Umbilical cord (tissue), 2 donors: ENCODE measurements around the gene TRIM29. TPM values are rescaled to one million over a fixed set of nuclear protein-coding genes. Genes with fewer than 3 reads are reported as not detected.

Source experiments
- DNase-seq: peaks from one replicate; pipeline ENCODE4 v3.0.0-alpha.2; 2015; ENCODE audit warnings: low spot score
- total RNA-seq: library from RNA; depleted of rRNA; stranded (reverse); fragments of >200 nt; gene quantifications from one replicate; pipeline ENCODE4 v1.2.3, GENCODE V29; 2014; ENCODE audit warnings: low replicate concordance; ENCODE audit not compliant: insufficient read depth

TRIM29 gene
- total RNA-seq, 1 donor from 2014 or later, result 39.7 TPM

GRCh38 chr11:120122924-120123683, 14.8 kb downstream of the TRIM29 start:
- no peak for DNase-seq

- DNase-seq, result peak; percentile 57
These were observed 15.9 kb downstream of the TRIM29 start for GRCh38 chr11:120121914-120122473.

GRCh38 chr11:120121336-120121735, 16.6 kb downstream of the TRIM29 start:
- peak; percentile 43 for DNase-seq

DNA sequence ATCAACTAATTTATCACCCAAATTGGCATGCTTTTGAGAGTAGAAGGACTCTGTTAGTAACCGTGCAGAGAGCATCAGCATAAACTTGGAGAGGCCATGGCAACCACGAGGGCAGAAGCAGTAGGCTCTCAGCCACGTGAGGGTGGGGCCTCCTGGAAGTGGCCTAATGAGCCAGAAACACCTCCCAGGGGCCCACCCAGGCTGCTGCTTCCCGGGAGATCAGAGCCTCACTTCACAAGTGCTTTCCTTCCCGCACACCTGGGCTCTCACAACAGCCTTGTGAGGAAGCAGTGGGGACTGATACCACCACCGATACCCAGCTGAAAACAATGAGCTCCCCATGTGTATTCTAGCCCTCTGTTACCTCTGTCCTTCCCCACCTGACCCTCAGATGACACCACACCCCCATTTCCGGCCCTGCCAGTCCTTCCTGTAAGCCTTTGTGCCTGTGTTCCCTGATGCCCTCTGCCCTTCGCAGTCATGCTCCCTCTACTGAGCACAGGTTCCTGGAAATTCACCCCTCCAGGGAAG, 17.0 kb downstream of the TRIM29 start:
- DNase-seq, result no peak

DNA sequence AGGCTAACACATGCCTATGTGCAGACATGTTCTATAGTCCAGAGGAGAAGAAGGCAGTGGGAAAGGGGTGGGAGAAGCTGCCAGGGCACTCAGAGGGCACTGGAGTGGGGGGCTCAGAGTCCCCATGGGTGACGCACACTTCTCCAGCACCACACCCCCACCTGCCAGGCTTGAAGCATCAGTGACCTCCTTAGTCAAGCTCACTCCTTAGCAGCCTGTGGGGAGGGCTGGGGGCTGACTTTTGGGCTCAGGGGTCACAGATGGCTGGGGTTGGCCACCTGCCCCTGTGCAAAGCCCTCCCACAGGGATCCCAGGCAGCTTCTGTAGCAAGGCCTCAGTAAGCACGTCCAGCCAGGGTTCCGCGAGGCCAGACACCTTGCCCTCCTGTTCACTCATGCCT, 18.8 kb downstream of the TRIM29 start:
- DNase-seq, result no peak

- DNase-seq, result no peak
These were observed 19.9 kb downstream of the TRIM29 start for GRCh38 chr11:120117991-120118390.

- no peak for DNase-seq
These were observed 20.9 kb downstream of the TRIM29 start for GRCh38 chr11:120116966-120117365.

GRCh38 chr11:120115272-120116000, 22.5 kb downstream of the TRIM29 start:
- DNase-seq, result no peak

DNA sequence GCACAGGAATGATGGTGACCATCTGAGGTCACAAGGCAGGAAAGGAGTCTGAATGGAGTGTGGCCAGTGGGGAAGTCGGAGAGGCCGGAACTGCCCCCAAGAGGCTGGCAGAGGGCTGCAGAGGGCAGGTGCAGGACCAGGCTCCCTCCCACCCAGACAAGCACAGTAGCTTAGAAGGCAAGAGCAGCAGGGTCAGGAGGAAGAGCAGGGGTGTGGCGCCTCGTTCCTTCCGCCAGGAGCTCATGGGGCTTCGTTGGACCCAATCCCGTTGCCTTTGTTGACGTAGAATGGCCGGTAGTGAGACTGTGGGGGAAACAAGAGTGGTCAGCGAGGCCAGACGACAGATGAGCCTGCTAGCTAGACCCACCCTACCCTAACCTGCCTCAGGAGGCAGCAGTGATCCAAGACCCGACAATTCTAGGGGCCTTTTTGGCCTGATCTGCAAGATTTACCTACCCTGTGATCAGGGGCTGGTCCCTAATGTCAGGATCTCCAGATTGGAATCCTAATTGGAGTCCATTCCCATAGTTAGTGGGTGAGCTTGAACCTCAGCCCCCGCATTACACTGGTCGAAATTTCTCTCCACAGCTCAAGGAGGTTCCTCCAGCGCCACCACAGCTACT, 25.6 kb downstream of the TRIM29 start:
- no peak for DNase-seq

GRCh38 chr11:120109531-120109930, 28.4 kb downstream of the TRIM29 start:
- DNase-seq, result no peak

DNA sequence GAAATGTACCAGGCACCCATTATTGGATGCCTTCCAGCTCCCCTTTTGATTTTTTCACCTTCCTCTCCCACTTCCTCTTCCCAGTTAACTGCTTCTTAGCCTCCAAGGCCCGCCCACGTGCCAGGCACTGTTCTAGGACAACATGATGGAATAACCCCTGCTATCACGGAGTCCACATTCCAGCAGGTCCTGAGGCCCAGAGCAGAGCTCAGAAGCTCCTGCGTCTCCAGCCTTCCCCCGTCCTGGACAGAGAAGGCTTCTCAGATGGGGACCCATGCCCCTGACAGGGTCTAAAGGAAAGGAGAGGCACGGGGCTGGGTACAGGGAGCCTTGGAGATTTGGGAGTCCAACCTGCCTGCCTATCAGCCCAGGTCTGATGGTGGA, 29.1 kb downstream of the TRIM29 start:
- DNase-seq, result no peak

GRCh38 chr11:120108154-120108784, 29.6 kb downstream of the TRIM29 start:
- DNase-seq, result peak; percentile 66

DNA sequence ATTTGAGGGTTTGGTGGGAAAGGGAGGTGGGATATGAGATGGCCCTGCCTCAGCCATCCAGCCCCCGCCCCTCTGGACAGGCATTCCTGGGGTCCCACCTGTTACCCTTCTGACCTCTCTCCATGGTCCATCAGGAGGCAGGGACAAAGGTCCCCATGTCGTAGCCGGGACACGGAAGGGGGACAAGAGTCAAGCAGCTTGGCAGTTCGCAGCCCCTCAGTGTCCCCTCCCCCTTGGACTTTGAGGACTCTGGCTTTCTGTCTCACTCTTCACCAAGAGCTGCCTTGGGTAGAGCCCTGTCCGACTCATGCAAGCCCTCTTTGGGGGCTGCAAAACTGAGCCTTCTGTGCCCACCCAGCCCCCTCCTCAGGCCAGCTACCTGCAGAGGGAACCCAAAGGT, 30.2 kb downstream of the TRIM29 start:
- no peak for DNase-seq

- DNase-seq, result peak; percentile 75
These were observed 31.4 kb downstream of the TRIM29 start for GRCh38 chr11:120106354-120107150.

DNA sequence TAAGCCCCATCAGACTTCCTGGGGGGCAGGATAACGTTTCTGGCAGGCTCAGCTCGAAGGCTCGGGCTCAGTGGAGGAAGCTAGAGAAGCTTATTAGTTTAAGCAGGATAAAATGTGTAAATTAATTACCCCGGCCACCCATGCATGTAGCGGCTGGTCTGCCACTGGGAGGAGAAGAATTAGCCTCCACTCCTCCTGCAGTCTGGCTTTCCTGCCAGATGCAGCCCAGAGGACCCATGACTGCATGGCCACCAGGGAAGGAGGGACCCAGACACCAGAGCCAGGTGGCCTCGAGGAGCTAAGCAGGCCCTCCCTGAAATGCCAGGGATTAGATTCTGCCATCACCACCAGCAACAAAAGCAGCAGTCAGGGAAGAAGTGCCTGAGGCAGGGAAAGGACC, 32.3 kb downstream of the TRIM29 start:
- DNase-seq, result no peak

DNA sequence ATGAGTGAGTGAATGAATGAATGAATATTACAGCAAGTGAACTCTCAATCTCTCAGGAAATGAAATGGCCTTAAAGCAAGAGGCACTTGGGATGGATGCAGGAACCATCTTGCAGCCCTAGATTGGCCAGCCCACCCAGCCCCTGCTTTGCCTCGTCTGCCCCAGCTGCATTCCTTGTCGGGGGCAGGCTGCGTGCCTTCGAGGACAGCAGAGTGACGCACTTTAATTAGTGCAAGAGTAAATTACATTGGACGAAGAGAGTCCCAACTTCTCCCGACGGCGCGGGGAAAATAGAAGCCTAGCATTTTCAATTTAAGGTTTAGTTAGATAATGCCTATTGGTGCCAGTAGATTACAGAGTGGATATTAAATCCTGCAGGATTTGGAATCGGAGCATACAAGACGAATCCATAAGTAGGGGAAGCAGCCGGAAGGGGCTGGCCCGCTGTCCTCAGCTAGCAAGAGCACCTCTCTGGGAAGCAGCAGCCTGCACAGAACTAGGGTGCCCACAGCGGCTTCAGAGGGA, 33.8 kb downstream of the TRIM29 start:
- DNase-seq, result no peak

GRCh38 chr11:120102864-120103122, 35.1 kb downstream of the TRIM29 start:
- DNase-seq, result no peak

DNA sequence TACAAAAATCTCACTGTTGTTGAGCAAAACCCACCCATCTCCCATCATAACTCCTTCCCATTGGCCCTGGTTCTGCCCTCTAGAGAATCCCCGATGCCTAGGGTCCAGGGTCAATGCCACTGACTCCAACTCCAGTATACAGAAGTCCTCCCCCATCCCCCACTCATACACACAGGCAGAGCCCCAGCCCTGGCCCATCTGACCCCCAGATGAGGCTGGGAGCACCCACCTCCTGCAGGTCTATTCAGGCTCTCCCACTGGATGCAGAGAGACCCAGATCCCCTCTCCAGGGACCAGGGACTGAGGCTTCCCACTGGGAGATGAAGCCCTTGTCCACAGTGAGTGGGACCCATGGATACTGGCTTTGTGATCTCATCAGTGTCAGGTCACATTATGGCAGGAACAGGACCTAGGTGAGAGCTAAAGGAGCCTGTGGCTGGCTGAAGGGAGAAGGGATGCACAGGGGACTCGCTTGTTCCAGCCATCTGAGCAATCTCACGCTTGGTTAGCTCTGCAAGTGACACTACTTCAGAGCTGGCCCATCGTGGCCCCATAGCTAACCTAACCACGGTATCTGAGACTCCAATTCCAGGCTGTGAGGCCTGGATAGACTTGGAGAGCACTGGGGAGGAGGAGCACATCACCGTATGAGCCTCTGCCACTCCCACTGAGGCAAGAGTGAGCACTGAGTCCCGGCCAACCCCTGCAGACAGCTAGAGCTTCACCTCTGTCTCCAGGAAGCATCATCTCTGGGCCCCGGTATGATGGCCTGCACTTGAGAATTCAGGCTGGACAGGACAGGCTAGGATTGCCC, 35.7 kb downstream of the TRIM29 start:
- DNase-seq, result no peak

DNA sequence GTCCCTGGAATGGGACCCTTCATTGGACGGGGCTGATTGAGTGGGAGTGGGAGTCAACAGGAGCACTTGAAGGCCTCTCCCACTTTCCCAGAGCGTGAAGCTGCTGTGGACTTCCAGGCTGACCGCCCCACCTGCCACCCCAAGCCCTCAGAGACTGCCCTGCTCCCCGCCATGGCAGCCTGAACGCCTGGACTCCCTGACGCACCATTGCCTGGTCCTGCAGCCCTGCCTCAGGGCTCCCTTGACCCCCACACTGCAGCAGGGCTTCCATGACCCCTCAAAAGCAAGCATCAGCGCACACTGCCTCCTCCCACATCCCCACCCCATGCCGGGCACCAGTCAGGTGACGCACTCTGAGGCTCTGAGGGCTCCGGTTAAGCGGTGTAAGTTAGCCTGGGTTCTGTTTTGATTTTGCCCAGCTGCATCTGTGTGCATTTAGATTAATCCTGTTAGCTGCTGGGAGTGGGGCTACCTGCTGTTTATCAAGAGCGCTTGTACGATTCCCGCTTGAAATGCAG, 39.4 kb downstream of the TRIM29 start:
- DNase-seq, result no peak
